Stimulated activated CD4-positive, alpha-beta T cell treated with anti-CD3 and anti-CD28 coated beads, Interleukin-1b, Interleukin-23, amount 100 ng/mL, for 1 hour (primary cell): Measurements from ENCODE around the gene ACVR1B.

Experiments used
- DNase-seq, 2 donors: peaks; one replicate each; pipeline ENCODE4 v3.0.0-alpha.2; 2020; ENCODE audit warnings: low read depth in 2 of 2

ACVR1B gene

GRCh38 chr12:51942501-51943000 is 8.9 kb upstream of the ACVR1B start:
- DNase-seq: no peak

DNA sequence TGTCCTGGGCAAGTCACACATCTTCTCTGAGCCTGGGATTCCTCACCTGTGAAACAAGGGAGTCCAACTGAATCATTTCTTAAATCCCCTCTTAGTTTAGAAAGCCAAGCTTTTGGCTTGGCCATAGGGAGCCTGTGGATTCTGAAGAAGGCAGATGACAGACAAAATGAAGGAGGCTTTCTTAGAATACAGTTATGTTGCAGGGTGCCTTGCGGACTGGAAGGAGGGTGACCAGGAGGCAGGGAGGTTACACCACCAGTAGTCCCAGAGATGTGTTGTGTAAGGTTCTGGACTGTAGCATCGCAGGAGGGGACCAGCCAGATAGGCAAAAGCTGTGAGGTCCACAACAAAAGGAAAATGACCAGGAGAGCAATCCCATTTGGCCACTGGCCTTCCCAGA is 8.2 kb upstream of the ACVR1B start:
- no peak for DNase-seq

GRCh38 chr12:51944608-51945233 is 6.8 kb upstream of the ACVR1B start:
- no peak for DNase-seq

- no peak for DNase-seq
These were observed 4.1 kb upstream of the ACVR1B start for GRCh38 chr12:51947246-51947996.

- DNase-seq: no peak
These were observed 3.4 kb upstream of the ACVR1B start for GRCh38 chr12:51948066-51948465.

DNA sequence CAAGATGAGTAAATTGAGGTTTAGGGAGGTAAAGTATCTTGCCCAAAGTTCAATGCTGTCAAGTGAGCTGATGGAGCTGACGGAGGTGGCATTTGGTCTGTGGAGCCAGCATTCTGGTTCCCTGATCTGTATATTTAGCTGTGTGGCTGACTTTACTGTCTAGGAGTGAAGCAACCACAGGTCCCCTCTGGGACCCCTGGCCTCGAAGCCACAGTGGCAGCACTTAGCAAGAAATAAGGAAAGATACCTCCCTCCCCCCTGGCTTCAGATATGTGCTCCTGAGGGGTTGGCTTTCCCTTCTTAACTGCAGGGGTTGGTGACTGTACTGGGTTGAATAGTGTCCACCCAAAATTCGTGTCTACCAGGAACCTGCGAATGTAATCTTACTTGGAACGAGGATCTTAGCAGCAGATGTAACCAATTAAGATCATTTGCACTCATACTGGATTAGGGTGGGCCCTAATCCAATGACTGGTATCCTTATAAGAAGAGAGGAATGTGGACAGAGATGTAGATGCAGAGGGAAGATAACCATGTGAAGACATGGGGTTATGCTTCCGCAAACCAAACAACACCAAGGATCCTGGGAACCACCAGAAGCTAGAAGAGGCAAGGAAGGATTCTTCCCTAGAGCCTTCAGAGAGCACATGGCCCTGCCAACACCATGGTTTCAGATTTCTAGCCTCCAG is 2.0 kb upstream of the ACVR1B start:
- no peak for DNase-seq

DNA sequence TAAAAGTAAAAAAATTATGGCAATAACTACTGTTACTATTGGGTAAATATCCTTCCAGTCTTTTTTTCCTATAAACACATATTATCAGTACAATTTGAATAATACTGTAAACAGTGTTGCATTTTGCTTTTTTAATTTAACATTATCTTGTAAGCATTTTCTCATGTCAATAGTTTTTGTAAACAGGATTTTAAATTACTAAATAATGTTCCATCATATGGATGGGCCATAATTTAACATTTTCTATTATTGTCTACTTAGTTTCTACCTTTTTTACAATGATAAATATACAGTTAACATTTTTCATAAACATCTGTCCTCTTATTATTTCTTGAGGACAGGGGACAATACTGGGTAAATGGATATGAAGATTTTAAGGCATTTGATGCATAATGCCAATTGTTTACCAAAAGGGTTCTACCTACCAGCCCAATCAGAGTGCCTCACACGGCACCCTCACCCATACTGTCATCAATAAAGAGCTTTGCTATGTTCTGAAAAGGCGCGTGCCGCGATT is 759 bp upstream of the ACVR1B start:
- DNase-seq: no peak

DNA sequence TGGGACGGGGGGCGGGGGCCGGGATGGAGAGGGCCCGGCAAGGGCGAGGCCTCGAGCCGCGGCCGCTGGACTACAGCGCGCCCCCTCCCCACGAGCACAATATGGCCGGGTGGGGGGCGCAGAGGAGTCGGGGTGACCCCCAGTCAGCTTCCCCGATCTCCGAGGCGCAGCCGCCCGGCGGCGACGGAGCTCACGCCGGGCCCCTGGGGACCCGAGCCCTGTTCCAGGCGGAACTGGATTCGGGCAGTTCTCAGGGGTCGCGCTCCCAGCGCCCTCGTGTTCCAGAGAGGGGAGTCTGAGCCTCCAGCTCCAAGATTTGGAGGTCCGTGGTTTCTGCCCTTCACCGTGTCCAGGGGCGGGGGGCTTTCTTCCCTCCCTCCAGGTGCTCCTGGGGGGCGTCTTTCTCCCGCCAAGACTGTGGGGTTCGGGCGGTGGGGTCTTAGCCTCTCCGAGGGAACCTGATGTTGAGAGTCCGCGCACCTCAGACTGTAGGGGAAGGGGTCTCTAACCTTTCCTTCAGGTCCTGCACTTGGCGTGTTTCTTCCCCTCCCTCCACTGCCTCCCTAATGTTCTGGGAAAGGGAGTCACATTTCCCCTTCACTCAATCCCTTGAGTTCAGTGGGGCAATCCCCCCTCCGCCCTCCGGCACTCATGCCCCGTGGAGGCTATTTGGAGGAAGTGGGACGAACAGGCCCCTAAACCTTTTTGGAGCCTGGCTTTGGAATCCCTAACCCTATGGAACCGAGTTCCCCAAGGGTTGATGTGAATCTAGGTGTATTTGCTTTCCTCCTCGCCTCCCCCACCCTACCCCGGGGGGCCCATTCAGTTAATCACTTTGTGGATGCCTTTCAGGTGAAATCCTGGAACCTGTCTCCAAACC is 584 bp downstream of the ACVR1B start:
- no peak for DNase-seq

DNA sequence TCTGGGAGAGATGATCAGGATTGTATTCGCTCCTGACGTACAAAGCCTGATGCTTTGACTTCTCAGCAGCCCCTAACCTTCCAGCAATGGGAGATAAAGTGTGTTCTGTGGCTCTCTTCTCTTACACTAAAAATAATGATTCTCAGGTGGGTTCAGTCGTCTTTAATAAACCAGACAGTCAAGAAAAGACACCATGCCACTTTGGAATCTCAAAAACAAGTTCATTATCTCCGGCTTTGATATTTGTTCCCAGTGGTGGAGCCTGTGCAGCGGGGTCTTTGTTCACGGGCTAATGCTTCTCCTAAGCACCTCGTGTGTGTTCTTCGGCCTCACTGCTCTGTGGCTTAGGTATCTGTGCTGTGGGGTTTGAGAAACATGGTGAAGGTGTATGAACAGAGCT is 1.6 kb downstream of the ACVR1B start:
- DNase-seq: no peak

GRCh38 chr12:51953864-51954263 is 2.4 kb downstream of the ACVR1B start:
- no peak for DNase-seq

GRCh38 chr12:51954561-51955361 is 3.3 kb downstream of the ACVR1B start:
- DNase-seq: no peak

- DNase-seq: no peak
These were observed 4.2 kb downstream of the ACVR1B start for GRCh38 chr12:51955702-51956101.

- DNase-seq: no peak
These were observed 7.0 kb downstream of the ACVR1B start for GRCh38 chr12:51958542-51958941.

- DNase-seq: no peak
These were observed 7.7 kb downstream of the ACVR1B start for GRCh38 chr12:51959211-51959610.

GRCh38 chr12:51959921-51960320 is 8.4 kb downstream of the ACVR1B start:
- no peak for DNase-seq

GRCh38 chr12:51960488-51960887 is 9.0 kb downstream of the ACVR1B start:
- DNase-seq: no peak

DNA sequence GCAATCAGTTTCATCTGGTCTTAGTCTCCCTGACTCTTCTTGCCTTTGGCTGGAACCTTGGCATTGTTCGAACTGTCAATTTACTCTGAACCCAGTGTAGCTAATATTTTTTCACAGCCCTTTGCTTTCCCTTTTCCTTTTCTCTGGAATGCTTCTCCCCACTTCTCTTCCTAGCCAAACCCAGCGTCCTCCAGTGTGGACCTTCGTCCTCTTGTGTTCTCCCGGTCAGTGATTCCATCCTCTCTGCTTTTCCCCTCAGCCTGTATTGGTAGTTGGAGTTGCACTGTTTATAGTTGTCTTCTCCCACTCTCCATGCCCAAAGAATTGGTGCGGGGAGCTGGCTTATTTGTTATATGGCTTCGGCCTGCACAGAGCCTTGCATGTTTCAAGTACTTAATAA is 9.4 kb downstream of the ACVR1B start:
- DNase-seq: no peak

DNA sequence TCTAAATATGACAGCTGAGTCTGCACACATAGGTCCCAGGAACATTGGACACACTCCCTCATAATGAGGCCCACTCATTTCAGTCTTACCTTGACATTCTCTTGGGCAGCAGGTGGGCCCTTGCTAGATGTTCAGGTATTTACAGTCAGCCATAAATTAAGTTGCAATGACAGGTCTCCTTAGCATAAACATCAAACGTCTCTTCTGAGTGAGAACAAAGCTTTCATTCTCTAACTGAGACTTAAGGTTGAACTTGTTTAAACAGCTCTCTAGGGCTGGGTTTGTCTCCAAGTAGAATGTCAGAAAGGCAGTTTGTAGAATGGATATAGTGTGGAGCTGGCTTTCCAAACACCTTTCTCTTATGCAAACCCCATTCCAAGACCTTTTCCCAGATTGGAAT is 10.3 kb downstream of the ACVR1B start:
- DNase-seq: no peak

GRCh38 chr12:51962737-51963136 is 11.2 kb downstream of the ACVR1B start:
- DNase-seq: no peak

DNA sequence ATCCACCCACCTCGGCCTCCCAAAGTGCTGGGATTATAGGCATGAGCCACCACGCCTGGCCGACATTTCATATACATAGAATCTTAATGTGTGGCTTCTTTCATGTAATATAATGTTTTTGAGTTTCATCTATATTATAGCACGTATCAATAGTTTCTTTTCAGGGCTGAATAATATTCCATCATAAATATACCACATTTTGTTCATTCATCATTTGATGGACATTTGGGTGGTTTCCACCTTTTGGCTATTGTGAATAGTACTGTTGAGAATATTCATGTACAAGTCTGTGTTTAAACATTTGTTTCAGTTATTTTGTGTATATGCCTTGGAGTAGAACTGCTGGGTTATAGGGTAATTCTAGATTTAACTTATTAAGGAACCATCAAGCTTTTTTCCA is 12.0 kb downstream of the ACVR1B start:
- no peak for DNase-seq

GRCh38 chr12:51969643-51970042 is 18.1 kb downstream of the ACVR1B start:
- no peak for DNase-seq
